Erythroblast (primary cell): Measurements from ENCODE around the gene SDF2L1.

ENCODE experiments used
- GATA1 ChIP-seq: IDR thresholded peaks from 2 replicates; pipeline ENCODE4 v1.6.1; 2011; ENCODE audit warnings: low read depth, mild to moderate bottlenecking, control low read depth, low read length, moderate library complexity
- POLR2A ChIP-seq: IDR thresholded peaks from 2 replicates; pipeline ENCODE4 v1.6.1; 2011; ENCODE audit warnings: mild to moderate bottlenecking, low read length

- no peak for TF ChIP-seq POLR2A
- TF ChIP-seq GATA1 = no peak
Measured at GRCh38 chr22:21603973-21604372, 38.1 kb upstream of the SDF2L1 start.
